Measurements from ENCODE around the gene ZNF780A.

DNA sequence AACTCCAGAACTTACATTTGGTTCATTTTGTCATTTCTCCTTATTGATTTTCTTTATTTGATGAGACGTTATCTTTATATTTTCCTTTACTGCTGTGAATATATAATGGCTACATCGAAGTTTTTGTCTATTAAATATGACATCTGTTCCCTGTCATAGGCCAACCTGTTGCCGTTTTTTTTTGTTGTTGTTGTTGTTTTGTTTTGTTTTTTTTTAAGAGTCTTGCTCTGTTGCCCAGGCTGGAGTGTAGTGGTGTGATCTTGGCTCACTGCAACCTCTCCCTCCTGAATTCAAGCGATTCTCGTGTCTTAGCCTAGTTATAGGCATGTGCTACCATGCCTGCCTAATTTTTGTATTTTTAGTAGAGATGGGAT, 64.2 kb downstream of the ZNF780A start:
- TF ChIP-seq, protein P1, sequence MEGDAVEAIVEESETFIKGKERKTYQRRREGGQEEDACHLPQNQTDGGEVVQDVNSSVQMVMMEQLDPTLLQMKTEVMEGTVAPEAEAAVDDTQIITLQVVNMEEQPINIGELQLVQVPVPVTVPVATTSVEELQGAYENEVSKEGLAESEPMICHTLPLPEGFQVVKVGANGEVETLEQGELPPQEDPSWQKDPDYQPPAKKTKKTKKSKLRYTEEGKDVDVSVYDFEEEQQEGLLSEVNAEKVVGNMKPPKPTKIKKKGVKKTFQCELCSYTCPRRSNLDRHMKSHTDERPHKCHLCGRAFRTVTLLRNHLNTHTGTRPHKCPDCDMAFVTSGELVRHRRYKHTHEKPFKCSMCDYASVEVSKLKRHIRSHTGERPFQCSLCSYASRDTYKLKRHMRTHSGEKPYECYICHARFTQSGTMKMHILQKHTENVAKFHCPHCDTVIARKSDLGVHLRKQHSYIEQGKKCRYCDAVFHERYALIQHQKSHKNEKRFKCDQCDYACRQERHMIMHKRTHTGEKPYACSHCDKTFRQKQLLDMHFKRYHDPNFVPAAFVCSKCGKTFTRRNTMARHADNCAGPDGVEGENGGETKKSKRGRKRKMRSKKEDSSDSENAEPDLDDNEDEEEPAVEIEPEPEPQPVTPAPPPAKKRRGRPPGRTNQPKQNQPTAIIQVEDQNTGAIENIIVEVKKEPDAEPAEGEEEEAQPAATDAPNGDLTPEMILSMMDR (IDR thresholded peaks at IDR 0.05), result no peak
- no peak for TF ChIP-seq EZH2 (IDR thresholded peaks at IDR 0.05)

Data from neural progenitor cell (in vitro differentiated cells).